ENCODE results near the gene CNPY1.

The CNPY1 gene

GRCh38 chr7:155466142-155466813 lies 80.1 kb downstream of the CNPY1 start:
- TF ChIP-seq ZNF274 (IDR thresholded peaks at IDR 0.05; ENCODE audit: low read depth, low read length): no peak

GRCh38 chr7:155465761-155466141 lies 80.6 kb downstream of the CNPY1 start:
- no peak overlapping the region for H3K4me3 ChIP-seq (ENCODE audit: low read length)
- no peak for TF ChIP-seq ZNF274 (IDR thresholded peaks at IDR 0.05; ENCODE audit: low read depth, low read length)

More at GRCh38 chr7:155466142-155466813, 80.1 kb downstream of the CNPY1 start:
- H3K4me3 ChIP-seq (ENCODE audit: low read length): peak overlapping the region; percentile 1; the same call in 1 of the 2 replicates

GRCh38 chr7:155464948-155465739 lies 81.2 kb downstream of the CNPY1 start:
- H3K4me3 ChIP-seq (ENCODE audit: low read length): no peak overlapping the region
- TF ChIP-seq ZNF274 (IDR thresholded peaks at IDR 0.05; ENCODE audit: low read depth, low read length): no peak

- TF ChIP-seq ZNF274 (IDR thresholded peaks at IDR 0.05; ENCODE audit: low read depth, low read length): no peak
- H3K4me3 ChIP-seq (ENCODE audit: low read length): no peak overlapping the region
Measured at GRCh38 chr7:155464183-155464582, 82.2 kb downstream of the CNPY1 start.

- TF ChIP-seq ZNF274 (IDR thresholded peaks at IDR 0.05; ENCODE audit: low read depth, low read length): no peak
- H3K4me3 ChIP-seq (ENCODE audit: low read length): no peak overlapping the region
Measured at GRCh38 chr7:155463114-155463811, 83.1 kb downstream of the CNPY1 start.

- TF ChIP-seq ZNF274 (IDR thresholded peaks at IDR 0.05; ENCODE audit: low read depth, low read length): no peak
- H3K4me3 ChIP-seq (ENCODE audit: low read length): no peak overlapping the region
Measured at GRCh38 chr7:155462163-155462735, 84.1 kb downstream of the CNPY1 start.

- H3K4me3 ChIP-seq (ENCODE audit: low read length): no peak overlapping the region
- TF ChIP-seq ZNF274 (IDR thresholded peaks at IDR 0.05; ENCODE audit: low read depth, low read length): no peak
Measured at GRCh38 chr7:155461631-155462030, 84.7 kb downstream of the CNPY1 start.

GRCh38 chr7:155460926-155461613 lies 85.3 kb downstream of the CNPY1 start:
- H3K4me3 ChIP-seq (ENCODE audit: low read length): no peak overlapping the region
- no peak for TF ChIP-seq ZNF274 (IDR thresholded peaks at IDR 0.05; ENCODE audit: low read depth, low read length)

- no peak for TF ChIP-seq ZNF274 (IDR thresholded peaks at IDR 0.05; ENCODE audit: low read depth, low read length)
- H3K4me3 ChIP-seq (ENCODE audit: low read length): no peak overlapping the region
Measured at GRCh38 chr7:155459700-155460461, 86.5 kb downstream of the CNPY1 start.

- H3K4me3 ChIP-seq (ENCODE audit: low read length): no peak overlapping the region
- no peak for TF ChIP-seq ZNF274 (IDR thresholded peaks at IDR 0.05; ENCODE audit: low read depth, low read length)
Measured at GRCh38 chr7:155458878-155459699, 87.3 kb downstream of the CNPY1 start.

GRCh38 chr7:155458111-155458877 lies 88.1 kb downstream of the CNPY1 start, which contains the start of gene EN2:
TSS of gene EN2 (plus strand) at chr7:155458129. CDS start at chr7:155458378, 249 bp downstream.
- no peak for TF ChIP-seq ZNF274 (IDR thresholded peaks at IDR 0.05; ENCODE audit: low read depth, low read length)
- H3K4me3 ChIP-seq (ENCODE audit: low read length): peak within 1 kb of the TSS; percentile 39

Measured in GM08714 (cell line).